Measurements from ENCODE around the gene AGBL1. TPM values are rescaled to one million over a fixed set of nuclear protein-coding genes. Genes with fewer than 3 reads are reported as not detected.

The AGBL1 gene
- total RNA-seq, 2 donors from 2014 or later, result not detected

GRCh38 chr15:86879250-86880229 is 799.9 kb downstream of the AGBL1 start:
- H3K4me1 ChIP-seq, result no peaks in the 10 kb centered on the region
- H3K9me3 ChIP-seq, result no peaks in the 10 kb centered on the region
- no peak overlapping the region for H3K4me3 ChIP-seq
- no peaks in the 10 kb centered on the region for H3K36me3 ChIP-seq
- DNase-seq (ENCODE audit: low spot score), result no peak
- H3K27ac ChIP-seq, result peak overlapping the region in 1 of 2 donors; percentile 52
- TF ChIP-seq CTCF (IDR thresholded peaks at IDR 0.05), result no peak
- no peaks in the 10 kb centered on the region for H3K27me3 ChIP-seq

GRCh38 chr15:86885616-86886015 is 805.9 kb downstream of the AGBL1 start:
- TF ChIP-seq CTCF (IDR thresholded peaks at IDR 0.05), result no peak
- DNase-seq (ENCODE audit: low spot score), result no peak
- no peaks in the 10 kb centered on the region for H3K27me3 ChIP-seq
- H3K27ac ChIP-seq, result no peak overlapping the region
- H3K9me3 ChIP-seq, result no peaks in the 10 kb centered on the region
- no peaks in the 10 kb centered on the region for H3K36me3 ChIP-seq
- no peak overlapping the region for H3K4me3 ChIP-seq
- no peaks in the 10 kb centered on the region for H3K4me1 ChIP-seq

- Histone ChIP-seq H3K4me1 (no peaks in the 10 kb centered on the region), H3K9me3 (no peaks in the 10 kb centered on the region), H3K4me3 (no peak overlapping the region), H3K27ac (peak overlapping the region in 1 of 2 donors; percentile 64), H3K27me3 (no peaks in the 10 kb centered on the region), H3K36me3 (no peaks in the 10 kb centered on the region)
- no peak for TF ChIP-seq CTCF (IDR thresholded peaks at IDR 0.05)
- DNase-seq (ENCODE audit: low spot score), result no peak
Observed at GRCh38 chr15:86892774-86893449, 813.2 kb downstream of the AGBL1 start.

GRCh38 chr15:86894269-86894668 is 814.6 kb downstream of the AGBL1 start:
- Histone ChIP-seq H3K4me1 (no peaks in the 10 kb centered on the region), H3K27ac (peak overlapping the region in 1 of 2 donors; percentile 64), H3K27me3 (no peaks in the 10 kb centered on the region), H3K36me3 (no peaks in the 10 kb centered on the region), H3K9me3 (no peaks in the 10 kb centered on the region), H3K4me3 (no peak overlapping the region)
- TF ChIP-seq CTCF (IDR thresholded peaks at IDR 0.05), result no peak
- DNase-seq (ENCODE audit: low spot score), result no peak

- Histone ChIP-seq H3K9me3 (no peaks in the 10 kb centered on the region), H3K36me3 (no peaks in the 10 kb centered on the region), H3K27ac (no peak overlapping the region), H3K27me3 (no peaks in the 10 kb centered on the region), H3K4me3 (no peak overlapping the region), H3K4me1 (no peaks in the 10 kb centered on the region)
- no peak for DNase-seq (ENCODE audit: low spot score)
- no peak for TF ChIP-seq CTCF (IDR thresholded peaks at IDR 0.05)
Observed at GRCh38 chr15:86903642-86904421, 824.2 kb downstream of the AGBL1 start.

All from right atrium auricular region (tissue), 2 donors.